Stimulated activated naive CD8-positive, alpha-beta T cell treated with anti-CD3 and anti-CD28 coated beads, Interleukin-15, amount 100 ng/mL, for 72 hours (primary cell): Measurements from ENCODE around the gene PPP2R3B.
"Not testable (repeated sequence)": the region's sequence is repeated elsewhere in the genome, so short reads cannot be mapped to it uniquely, and the experiment has no call there.

Experiments
- ATAC-seq: fragments of 150-1000 bp; cut with Tn5 transposase; 2 replicates; pipeline ENCODE4 v1.10.0; 2021; ENCODE audit warnings: mild to moderate bottlenecking, moderate library complexity
- DNase-seq, 2 donors: peaks; one replicate each; pipeline ENCODE4 v3.0.0; 2021 to 2022
- H3K27ac Mint-ChIP-seq, 2 donors: one replicate each; pipeline ENCODE4 v1.8.0; 2022; ENCODE audit warnings: mild to moderate bottlenecking in 2 of 2, mixed read lengths in 2 of 2, moderate library complexity in 2 of 2
- H3K27me3 Mint-ChIP-seq: one replicate; pipeline ENCODE4 v1.8.0; 2022; ENCODE audit warnings: mixed read lengths
- H3K4me1 Mint-ChIP-seq: one replicate; pipeline ENCODE4 v1.8.0; 2022; ENCODE audit warnings: mild to moderate bottlenecking, mixed read lengths
- H3K4me3 Mint-ChIP-seq, 2 donors: one replicate each; pipeline ENCODE4 v1.8.0; 2022; ENCODE audit warnings: mild to moderate bottlenecking in 2 of 2, mixed read lengths in 2 of 2, moderate library complexity in 1 of 2
- H3K9me3 Mint-ChIP-seq, 2 donors: one replicate each; pipeline ENCODE4 v1.8.0; 2022; ENCODE audit warnings: mixed read lengths in 2 of 2

PPP2R3B gene, protein sequence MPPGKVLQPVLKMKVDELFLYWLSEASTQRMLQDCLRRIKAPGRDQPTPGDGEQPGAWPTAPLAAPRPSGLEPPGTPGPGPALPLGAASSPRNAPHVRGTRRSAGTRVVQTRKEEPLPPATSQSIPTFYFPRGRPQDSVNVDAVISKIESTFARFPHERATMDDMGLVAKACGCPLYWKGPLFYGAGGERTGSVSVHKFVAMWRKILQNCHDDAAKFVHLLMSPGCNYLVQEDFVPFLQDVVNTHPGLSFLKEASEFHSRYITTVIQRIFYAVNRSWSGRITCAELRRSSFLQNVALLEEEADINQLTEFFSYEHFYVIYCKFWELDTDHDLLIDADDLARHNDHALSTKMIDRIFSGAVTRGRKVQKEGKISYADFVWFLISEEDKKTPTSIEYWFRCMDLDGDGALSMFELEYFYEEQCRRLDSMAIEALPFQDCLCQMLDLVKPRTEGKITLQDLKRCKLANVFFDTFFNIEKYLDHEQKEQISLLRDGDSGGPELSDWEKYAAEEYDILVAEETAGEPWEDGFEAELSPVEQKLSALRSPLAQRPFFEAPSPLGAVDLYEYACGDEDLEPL

DNA sequence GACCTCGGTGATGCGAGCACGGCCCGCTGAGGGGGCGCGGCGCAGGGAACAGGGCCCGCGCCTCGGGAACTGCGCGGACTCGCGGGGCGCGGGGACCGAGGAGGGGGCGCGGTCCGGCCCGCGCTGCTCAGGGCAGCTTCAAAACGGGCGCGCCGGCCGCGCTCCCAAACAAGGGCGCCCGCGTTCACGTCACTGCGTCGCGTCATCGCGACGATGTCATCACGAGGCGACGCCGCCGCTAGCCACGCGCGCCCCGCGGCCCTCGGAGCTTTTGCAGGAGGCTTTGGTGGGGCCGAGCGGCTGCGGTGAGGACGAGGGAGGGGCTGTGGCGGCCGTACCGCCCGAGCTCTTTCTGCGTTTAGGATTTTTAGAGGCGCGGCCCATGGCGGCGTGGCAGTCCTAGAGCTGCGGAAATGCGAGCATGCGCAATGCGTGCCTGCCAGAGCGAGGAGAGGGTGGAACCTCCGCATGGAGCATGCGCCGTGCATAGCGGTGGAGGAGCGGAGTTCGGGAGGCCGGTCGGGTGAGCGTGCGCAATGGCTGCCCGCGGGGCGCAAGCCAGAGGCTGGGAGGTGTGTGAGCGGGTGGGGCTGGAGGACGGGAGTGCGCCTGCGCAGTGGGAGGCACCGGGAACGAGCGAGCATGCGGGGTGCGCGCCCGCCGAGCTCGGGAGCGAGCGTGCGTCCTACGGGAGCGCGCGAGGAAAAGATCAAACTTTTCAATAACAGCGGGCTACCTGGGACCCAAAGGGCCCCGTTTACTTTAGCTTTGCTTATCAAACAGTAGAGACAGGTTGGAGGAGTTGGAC is at the start of gene PPP2R3B:
Gene PPP2R3B, minus strand, starts transcription at position 140 of the 808 bp plus-strand sequence. CDS start 216 bp downstream, outside the sequence.
- Mint-ChIP-seq H3K27me3 (no peaks in the 10 kb centered on the region), H3K4me3 (peak within 1 kb of the TSS; percentile 88 to 94), H3K27ac (peak within 1 kb of the TSS; percentile 98 to 99), H3K9me3 (no peaks in the 10 kb centered on the region), H3K4me1 (peaks cover under 1% of the 10 kb centered on the region)
- DNase-seq = peak; percentile 99 to 100
- peak; percentile 96 for ATAC-seq

DNA sequence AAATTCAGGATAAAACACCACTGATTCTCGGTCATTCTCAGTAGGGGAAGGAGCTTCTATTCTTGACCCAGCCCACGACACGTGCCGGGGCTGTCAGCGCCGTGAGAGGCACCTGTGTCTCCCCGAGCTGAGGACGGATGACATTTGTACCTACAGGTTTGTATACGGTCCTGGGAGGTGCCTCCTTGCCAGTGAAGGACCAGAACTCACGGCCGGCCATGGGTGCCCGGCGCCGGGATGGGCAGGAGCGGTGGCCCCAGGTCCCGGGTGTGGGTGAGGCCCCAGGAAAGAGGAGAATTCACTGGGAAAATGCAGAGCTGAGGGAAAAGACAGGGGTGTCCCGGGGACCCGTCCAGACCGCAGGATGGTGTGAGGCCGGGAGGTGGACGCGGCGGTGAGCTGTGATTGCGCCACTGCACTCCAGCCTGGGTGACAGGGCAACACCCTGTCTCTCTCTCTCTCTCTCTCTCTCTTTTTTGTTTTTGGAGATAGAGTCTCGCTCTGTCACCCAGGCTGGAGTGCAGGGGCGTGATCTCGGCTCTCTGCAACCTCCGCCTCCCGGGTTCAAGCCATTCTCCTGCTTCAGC is 48.9 kb upstream of the PPP2R3B start:
- no peak overlapping the region for H3K4me3 Mint-ChIP-seq

DNA sequence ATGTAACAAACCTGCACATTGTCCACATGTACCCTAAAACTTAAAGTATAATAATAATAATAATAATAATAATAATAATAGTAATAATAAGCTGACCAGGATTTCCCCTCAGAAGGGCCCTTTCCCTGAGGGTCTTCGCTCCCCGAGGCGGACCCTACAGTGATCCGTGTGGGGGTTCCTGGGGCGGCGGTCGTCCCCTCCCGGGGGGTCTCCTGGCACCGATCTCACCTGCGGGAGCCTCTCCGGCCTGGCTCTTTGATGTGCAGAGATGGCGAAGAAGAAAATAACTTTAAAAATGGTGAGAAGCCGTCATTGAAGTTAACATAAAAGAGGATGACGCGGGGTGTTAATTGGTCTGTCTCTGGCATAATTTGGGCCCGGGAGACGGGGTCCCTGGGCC is 48.2 kb upstream of the PPP2R3B start:
- H3K4me3 Mint-ChIP-seq = no peak overlapping the region

More for the DNA sequence above, 48.9 kb upstream of the PPP2R3B start:
- H3K9me3 Mint-ChIP-seq = peaks cover 23 to 27% of the 10 kb centered on the region in 2 donors
- H3K27ac Mint-ChIP-seq = no peak overlapping the region
- no peak for DNase-seq
- peaks cover 15% of the 10 kb centered on the region for H3K4me1 Mint-ChIP-seq
- no peak for ATAC-seq
- peaks cover 16% of the 10 kb centered on the region for H3K27me3 Mint-ChIP-seq

DNA sequence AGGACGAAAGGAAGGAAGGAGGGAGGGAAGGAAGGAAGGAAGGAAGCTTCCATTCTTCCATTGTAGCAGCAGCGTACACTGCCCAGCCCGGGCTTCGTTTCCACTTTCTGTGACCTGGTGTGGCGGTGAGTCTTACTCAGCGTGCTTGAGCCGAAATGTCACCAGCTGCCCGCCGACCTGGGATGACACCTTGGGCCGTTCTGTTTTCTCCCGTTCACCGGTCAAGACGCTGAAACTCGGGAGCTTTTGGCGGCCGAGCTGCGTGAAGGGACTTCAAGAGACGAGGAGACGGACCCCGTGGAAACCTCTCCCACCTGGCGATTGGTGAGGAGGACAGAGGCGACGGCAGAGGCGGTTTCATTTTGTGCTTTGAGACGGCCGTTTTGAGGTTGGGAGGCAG is 47.1 kb upstream of the PPP2R3B start:
- ATAC-seq (no peak), DNase-seq (no peak)
- H3K27ac Mint-ChIP-seq = no peak overlapping the region
- H3K9me3 Mint-ChIP-seq = peaks cover 11 to 14% of the 10 kb centered on the region in 2 donors
- peaks cover 18% of the 10 kb centered on the region for H3K4me1 Mint-ChIP-seq
- H3K4me3 Mint-ChIP-seq = no peak overlapping the region
- H3K27me3 Mint-ChIP-seq = peaks cover 35% of the 10 kb centered on the region

More for the DNA sequence above, 48.2 kb upstream of the PPP2R3B start:
- Mint-ChIP-seq H3K27me3 (peaks cover 23% of the 10 kb centered on the region), H3K4me1 (peaks cover 15% of the 10 kb centered on the region), H3K27ac (no peak overlapping the region), H3K9me3 (peaks cover 16 to 20% of the 10 kb centered on the region in 2 donors)
- DNase-seq (no peak), ATAC-seq (no peak)

DNA sequence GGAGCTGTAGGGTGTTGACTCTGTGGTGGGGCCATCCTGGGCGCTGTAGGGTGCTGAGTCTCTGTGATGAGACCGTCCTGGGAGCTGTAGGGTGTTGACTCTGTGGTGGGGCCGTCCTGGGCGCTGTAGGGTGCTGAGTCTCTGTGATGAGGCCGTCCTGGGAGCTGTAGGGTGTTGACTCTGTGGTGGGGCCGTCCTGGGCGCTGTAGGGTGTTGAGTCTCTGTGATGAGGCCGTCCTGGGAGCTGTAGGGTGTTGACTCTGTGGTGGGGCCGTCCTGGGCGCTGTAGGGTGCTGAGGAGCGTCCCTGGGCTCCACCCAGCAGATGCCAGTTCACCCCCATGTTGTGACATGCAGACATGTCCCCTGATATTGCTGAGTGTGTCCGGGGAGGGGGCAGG is 46.0 kb upstream of the PPP2R3B start:
- peaks cover 24% of the 10 kb centered on the region for H3K4me1 Mint-ChIP-seq
- H3K27me3 Mint-ChIP-seq = peaks cover 46% of the 10 kb centered on the region
- not testable (repeated sequence) for DNase-seq, H3K4me3 Mint-ChIP-seq, ATAC-seq, H3K27ac Mint-ChIP-seq
- peaks cover 11 to 14% of the 10 kb centered on the region in 2 donors for H3K9me3 Mint-ChIP-seq

DNA sequence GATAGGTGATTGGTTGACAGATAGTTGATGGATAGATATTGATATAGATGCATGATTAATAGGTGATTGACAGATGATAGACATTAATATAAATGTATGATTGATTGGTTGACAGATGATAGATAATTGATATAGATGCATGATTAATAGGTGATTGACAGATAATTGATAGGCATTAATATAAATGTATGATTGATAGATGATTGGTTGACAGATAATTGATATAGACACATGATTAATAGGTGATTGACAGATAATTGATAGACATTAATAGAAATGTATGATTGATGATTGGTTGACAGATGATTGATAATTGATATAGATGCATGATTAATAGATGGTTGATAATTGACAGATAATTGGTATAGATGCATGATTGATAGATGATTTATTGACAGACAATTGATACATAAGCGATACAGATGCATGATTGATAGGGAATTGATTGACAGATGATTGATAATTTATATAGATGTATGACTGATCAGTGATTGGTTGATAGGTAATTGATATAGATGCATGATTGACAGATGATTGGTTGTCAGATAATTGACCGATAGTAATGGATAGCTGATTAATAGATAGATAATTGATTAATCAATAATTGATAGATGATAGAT is 44.9 kb upstream of the PPP2R3B start:
- peaks cover 5 to 8% of the 10 kb centered on the region in 2 donors for H3K9me3 Mint-ChIP-seq
- H3K27me3 Mint-ChIP-seq = peaks cover 40% of the 10 kb centered on the region
- no peak overlapping the region for H3K27ac Mint-ChIP-seq
- DNase-seq (no peak), ATAC-seq (no peak)
- H3K4me3 Mint-ChIP-seq = no peak overlapping the region
- H3K4me1 Mint-ChIP-seq = peaks cover 17% of the 10 kb centered on the region

DNA sequence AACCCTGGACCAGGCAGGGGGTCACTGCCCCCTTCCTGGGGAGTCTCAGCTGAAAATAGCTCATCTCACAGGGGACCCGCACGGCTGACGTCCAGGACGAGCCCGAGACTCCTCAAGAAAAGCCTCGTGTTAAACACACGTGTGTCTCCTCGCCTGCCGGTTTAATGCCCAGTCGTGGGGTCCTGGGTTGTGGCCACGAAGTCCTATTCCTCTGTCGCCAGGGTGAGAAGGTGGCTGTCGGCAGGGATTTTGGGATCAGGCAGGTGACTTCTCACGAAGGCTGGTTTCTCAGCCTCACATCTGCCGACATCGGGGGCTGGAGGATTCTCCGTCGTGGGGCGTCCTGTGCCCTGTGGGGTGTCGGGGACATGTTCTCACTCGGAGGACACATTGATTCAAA is 44.3 kb upstream of the PPP2R3B start:
- ATAC-seq = no peak
- H3K27me3 Mint-ChIP-seq = peaks cover 35% of the 10 kb centered on the region
- peaks cover 12% of the 10 kb centered on the region for H3K4me1 Mint-ChIP-seq
- H3K27ac Mint-ChIP-seq = no peak overlapping the region
- DNase-seq = no peak
- H3K4me3 Mint-ChIP-seq = no peak overlapping the region
- peaks cover 0 to 2% of the 10 kb centered on the region in 2 donors for H3K9me3 Mint-ChIP-seq

DNA sequence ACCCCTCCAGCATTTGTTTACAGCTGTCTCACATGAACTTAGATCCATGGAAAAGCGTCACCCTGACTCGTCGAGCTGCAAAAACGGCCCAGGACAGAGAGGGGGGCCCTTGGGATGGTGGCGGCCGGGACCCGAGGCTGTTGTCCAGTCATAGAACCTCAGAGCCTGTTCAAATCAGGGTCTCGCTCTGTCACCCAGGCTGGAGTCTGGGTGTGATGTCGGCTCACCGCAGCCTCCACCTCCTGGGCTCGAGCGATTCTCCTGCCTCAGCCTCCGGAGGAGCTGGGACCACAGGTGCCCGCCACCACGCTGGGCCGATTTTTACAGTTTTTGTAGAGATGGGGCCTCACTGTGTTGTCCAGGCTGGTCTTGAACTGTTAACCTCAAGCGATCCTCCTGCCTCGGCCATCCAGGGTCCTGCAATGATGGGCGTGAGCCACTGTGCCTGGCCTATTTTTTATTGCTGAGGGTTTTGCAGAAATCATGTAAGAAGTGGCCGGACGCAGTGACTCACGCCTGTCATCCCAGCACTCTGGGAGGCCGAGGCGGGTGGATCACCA is 42.6 kb upstream of the PPP2R3B start:
- Mint-ChIP-seq H3K4me1 (peaks cover 11% of the 10 kb centered on the region), H3K4me3 (peak overlapping the region in 1 of 2 donors; percentile 59), H3K27me3 (peaks cover 33% of the 10 kb centered on the region), H3K9me3 (no peaks in the 10 kb centered on the region), H3K27ac (no peak overlapping the region)
- ATAC-seq = no peak
- DNase-seq = no peak

DNA sequence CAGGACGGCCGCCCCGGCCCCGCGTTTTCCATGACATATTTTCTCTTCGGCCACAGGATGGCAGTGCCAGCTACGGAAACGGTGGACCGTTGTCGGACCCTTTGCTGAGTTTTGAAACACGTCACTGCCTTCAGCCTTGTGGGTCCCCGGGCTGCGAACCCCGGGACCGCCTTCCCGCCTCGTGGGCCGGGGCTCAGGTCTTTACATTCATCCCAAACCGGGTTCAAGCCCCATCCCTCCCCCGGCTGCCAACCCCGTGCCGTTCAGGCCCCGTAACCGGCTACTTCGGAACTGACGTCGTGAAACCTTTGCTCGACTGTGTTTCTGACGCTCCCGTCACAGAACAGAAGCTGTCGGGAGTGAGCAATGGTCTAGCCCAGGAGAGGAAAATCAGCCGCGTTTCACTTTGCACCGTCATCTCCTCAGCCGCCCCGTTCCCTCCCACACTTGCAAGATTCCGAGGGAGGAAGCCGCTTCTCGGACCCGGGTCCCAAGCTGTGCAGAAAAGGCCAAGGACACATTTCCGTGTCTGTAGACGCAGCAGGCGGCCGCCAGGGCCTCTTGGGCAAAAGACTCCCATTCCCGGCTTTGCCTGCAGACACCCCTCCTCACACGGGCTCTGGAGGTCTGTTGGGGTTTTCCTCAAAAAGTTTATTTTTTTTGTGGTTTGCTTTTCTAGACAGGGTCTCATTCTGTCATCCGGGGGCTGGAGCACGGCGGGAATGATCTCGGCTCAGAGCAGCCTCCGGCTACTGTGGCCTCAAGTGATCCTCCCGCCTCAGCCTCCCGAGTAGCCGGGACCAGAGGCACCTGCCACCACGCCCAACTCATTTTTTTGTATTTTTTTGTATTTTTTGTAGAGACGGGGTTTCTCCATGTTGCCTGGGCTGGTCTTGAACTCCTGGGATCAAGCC is 41.4 kb upstream of the PPP2R3B start:
- DNase-seq (peak; percentile 17 to 40), ATAC-seq (peak; percentile 52)
- Mint-ChIP-seq H3K27ac (peak overlapping the region in 1 of 2 donors; percentile 69), H3K4me3 (peak overlapping the region; percentile 70 to 80), H3K4me1 (peaks cover 11% of the 10 kb centered on the region), H3K9me3 (no peaks in the 10 kb centered on the region), H3K27me3 (peaks cover 41% of the 10 kb centered on the region)

DNA sequence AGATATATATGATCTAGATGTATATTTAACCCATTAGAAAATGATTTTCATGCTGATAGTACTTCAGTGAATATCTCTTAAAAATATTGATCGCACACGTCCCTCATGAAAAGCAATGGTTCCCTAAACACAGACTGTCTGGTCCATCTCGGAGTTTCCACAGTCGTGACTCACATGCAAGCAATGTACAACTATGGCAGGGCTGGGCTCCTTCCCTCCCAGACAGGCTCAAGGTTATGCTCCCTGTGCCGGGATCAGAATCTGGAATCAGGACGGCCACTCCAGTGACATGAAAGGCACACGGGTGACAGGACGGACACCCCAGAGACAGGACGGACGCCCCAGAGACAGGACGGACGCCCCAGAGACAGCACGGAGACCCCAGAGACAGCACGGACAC is 40.2 kb upstream of the PPP2R3B start:
- H3K4me1 Mint-ChIP-seq = peaks cover 16% of the 10 kb centered on the region
- H3K9me3 Mint-ChIP-seq = no peaks in the 10 kb centered on the region
- no peak for ATAC-seq
- no peak for DNase-seq
- no peak overlapping the region for H3K27ac Mint-ChIP-seq
- peaks cover 41% of the 10 kb centered on the region for H3K27me3 Mint-ChIP-seq
- no peak overlapping the region for H3K4me3 Mint-ChIP-seq

DNA sequence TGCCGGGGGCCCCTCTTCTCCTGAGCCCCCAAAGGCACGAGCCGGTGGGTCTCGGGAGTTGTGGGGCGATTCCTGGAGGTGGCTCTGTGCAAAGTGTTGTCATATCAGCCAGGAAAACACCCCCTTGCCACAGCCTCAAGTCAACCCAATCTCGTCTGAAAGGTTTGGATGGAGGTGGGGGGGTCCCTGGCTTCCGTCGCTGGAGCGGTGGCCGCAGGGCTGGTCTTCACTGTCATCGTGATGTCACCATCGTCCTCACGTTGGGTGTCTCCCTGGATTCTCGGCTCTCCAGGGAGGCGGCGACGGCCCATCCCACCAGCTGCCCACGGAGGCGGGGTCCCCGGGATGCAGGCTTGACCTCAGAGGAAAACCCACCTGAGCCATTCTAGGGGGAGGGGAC is 38.3 kb upstream of the PPP2R3B start:
- no peak overlapping the region for H3K4me3 Mint-ChIP-seq
- H3K9me3 Mint-ChIP-seq = no peaks in the 10 kb centered on the region
- H3K27me3 Mint-ChIP-seq = peaks cover 35% of the 10 kb centered on the region
- H3K27ac Mint-ChIP-seq = no peak overlapping the region
- ATAC-seq = no peak
- DNase-seq = no peak
- H3K4me1 Mint-ChIP-seq = peaks cover 17% of the 10 kb centered on the region

DNA sequence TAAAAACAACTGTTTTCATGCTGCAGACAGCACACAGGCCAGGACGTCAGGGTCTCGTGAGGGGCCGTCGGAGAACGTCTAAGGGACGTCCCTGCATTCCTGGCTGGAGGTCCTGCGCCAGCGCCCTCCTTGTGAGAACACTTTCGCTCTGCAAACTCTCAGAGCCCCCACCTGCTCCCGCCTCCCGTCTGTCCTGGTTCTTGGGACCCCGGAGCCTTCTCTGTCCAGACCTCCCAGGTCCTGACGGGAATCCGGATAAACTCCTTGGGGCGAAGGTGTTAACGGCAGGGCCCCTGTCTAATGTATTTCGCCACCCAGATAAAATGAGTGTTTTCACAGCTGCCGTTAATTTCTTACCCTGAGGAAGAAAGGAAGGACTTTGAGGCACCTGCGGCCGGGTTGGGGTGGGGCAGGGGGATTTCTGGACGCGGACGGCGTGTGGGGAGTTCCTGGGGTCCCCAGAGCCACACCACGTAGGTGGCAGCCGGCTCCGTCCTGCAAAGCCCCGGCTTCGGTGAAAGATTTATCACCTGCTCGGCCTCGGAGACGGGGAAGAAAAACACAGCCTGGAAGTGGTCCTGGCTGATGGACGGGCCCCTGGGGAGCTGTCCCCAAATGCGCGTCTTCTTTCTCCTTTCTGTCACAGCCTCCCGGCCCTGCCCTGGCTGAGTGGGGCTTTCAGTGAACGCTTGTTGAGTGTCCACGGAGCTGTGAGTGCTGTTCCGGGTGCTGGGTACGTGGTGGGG is 35.1 kb upstream of the PPP2R3B start:
- no peak overlapping the region for H3K4me3 Mint-ChIP-seq
- DNase-seq = no peak
- no peaks in the 10 kb centered on the region for H3K9me3 Mint-ChIP-seq
- no peak for ATAC-seq
- H3K27me3 Mint-ChIP-seq = peaks cover 9% of the 10 kb centered on the region
- no peak overlapping the region for H3K27ac Mint-ChIP-seq
- H3K4me1 Mint-ChIP-seq = peaks cover 6% of the 10 kb centered on the region

DNA sequence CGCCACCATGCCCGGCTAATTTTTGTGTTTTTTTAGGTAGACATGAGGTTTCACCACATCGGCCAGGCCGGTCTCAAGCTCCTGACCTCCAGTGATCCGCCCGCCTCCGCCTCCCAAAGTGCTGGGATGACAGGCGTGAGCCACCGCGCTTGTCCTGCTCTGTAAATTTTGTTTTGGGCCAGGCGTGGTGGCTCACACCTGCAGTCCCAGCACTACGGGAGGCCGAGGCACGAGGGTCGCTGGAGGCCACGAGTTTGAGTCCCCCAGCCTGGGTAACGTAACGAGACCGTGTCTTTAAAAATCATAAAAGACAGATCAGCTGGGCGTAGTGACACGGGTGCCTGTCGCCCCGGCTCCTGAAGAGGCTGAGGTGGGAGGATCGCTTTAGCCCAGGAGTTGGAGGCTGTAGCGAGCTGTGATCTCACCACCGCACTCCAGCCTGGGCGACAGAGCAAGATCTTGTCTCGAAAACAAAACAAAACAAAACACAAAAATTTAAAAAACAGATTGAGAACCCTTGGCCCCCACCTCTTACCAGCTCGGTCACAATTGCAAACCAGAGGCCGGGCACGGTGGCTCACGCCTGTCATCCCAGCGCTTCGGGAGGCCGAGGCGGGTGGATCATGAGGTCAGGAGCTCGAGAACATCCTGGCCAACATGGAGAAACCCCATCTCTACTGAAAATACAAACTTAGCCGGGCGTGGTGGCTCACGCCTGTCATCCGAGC is 34.0 kb upstream of the PPP2R3B start:
- ATAC-seq = no peak
- Mint-ChIP-seq H3K4me1 (peaks cover 6% of the 10 kb centered on the region), H3K27me3 (peaks cover 9% of the 10 kb centered on the region), H3K27ac (no peak overlapping the region), H3K4me3 (no peak overlapping the region), H3K9me3 (no peaks in the 10 kb centered on the region)
- DNase-seq = no peak
